Progenitor cell of endocrine pancreas (in vitro differentiated cells): Measurements from ENCODE around the gene PARD3. TPM values are rescaled to one million over a fixed set of nuclear protein-coding genes. Genes with fewer than 3 reads are reported as not detected.
A peak's percentile ranks its signal among the peaks of the same experiment; 100 is the strongest.

ENCODE experiments used
- DNase-seq: peaks from one replicate; pipeline ENCODE4 v3.0.0; 2021; ENCODE audit warnings: low spot score; ENCODE audit not compliant: unreplicated experiment
- H3K27ac Mint-ChIP-seq: 2 replicates; pipeline ENCODE4 v1.8.0; 2021; ENCODE audit warnings: mild to moderate bottlenecking, moderate library complexity, mixed read lengths
- H3K27me3 Mint-ChIP-seq: 2 replicates; pipeline ENCODE4 v1.8.0; 2021; ENCODE audit warnings: mixed read lengths
- H3K36me3 Mint-ChIP-seq: 2 replicates; pipeline ENCODE4 v1.8.0; 2022; ENCODE audit warnings: mixed read lengths; ENCODE audit not compliant: insufficient read depth
- H3K4me1 Mint-ChIP-seq: 2 replicates; pipeline ENCODE4 v1.8.0; 2021; ENCODE audit warnings: low read depth, mixed read lengths
- H3K4me3 Mint-ChIP-seq: 2 replicates; pipeline ENCODE4 v1.8.0; 2021; ENCODE audit warnings: low read depth, mild to moderate bottlenecking, moderate library complexity, mixed read lengths
- H3K9me3 Mint-ChIP-seq: 2 replicates; pipeline ENCODE4 v1.8.0; 2021; ENCODE audit warnings: low read depth, mixed read lengths
- CTCF ChIP-seq: fragments of 200-600 bp; sonication (generic); IDR thresholded peaks from one replicate; pipeline ENCODE4 v1.5.0; 2021; ENCODE audit warnings: antibody characterized with exemption, mild to moderate bottlenecking; ENCODE audit not compliant: unreplicated experiment
- total RNA-seq: library from RNA; stranded (reverse); gene quantifications from 2 replicates; pipeline ENCODE4 v1.2.1, GENCODE V29; 2021

Gene PARD3
- total RNA-seq, 1 donor from 2014 or later, result 85.3 TPM

- H3K27ac Mint-ChIP-seq, result no peak overlapping the region
- DNase-seq, result no peak
- TF ChIP-seq CTCF, result no peak
- H3K4me3 Mint-ChIP-seq, result no peak overlapping the region
- peaks cover 31% of the 10 kb centered on the region for H3K4me1 Mint-ChIP-seq
- no peaks in the 10 kb centered on the region for H3K27me3 Mint-ChIP-seq
- peaks cover 10% of the 10 kb centered on the region for H3K36me3 Mint-ChIP-seq
- H3K9me3 Mint-ChIP-seq, result peaks cover 6% of the 10 kb centered on the region
Measured at GRCh38 chr10:34223658-34224057, 591.4 kb downstream of the PARD3 start.

GRCh38 chr10:34222359-34222758 lies 592.7 kb downstream of the PARD3 start:
- Mint-ChIP-seq H3K27ac (peak overlapping the region; percentile 23), H3K4me3 (no peak overlapping the region), H3K27me3 (no peaks in the 10 kb centered on the region), H3K9me3 (peaks cover 6% of the 10 kb centered on the region), H3K4me1 (peaks cover 39% of the 10 kb centered on the region), H3K36me3 (peaks cover 10% of the 10 kb centered on the region)
- TF ChIP-seq CTCF, result no peak
- no peak for DNase-seq

- TF ChIP-seq CTCF, result no peak
- Mint-ChIP-seq H3K9me3 (no peaks in the 10 kb centered on the region), H3K27ac (peak overlapping the region; percentile 13), H3K4me3 (no peak overlapping the region), H3K27me3 (no peaks in the 10 kb centered on the region), H3K4me1 (peaks cover 55% of the 10 kb centered on the region), H3K36me3 (peaks cover under 1% of the 10 kb centered on the region)
- DNase-seq, result no peak
Measured at GRCh38 chr10:34219753-34220548, 595.1 kb downstream of the PARD3 start.

GRCh38 chr10:34217524-34217923 lies 597.6 kb downstream of the PARD3 start:
- H3K4me1 Mint-ChIP-seq, result peaks cover 57% of the 10 kb centered on the region
- H3K9me3 Mint-ChIP-seq, result no peaks in the 10 kb centered on the region
- peaks cover 2% of the 10 kb centered on the region for H3K36me3 Mint-ChIP-seq
- DNase-seq, result no peak
- no peak for TF ChIP-seq CTCF
- no peak overlapping the region for H3K27ac Mint-ChIP-seq
- H3K27me3 Mint-ChIP-seq, result no peaks in the 10 kb centered on the region
- H3K4me3 Mint-ChIP-seq, result no peak overlapping the region

- Mint-ChIP-seq H3K4me1 (peaks cover 62% of the 10 kb centered on the region), H3K4me3 (no peak overlapping the region), H3K27ac (no peak overlapping the region), H3K9me3 (no peaks in the 10 kb centered on the region), H3K36me3 (peaks cover 7% of the 10 kb centered on the region), H3K27me3 (peaks cover 2% of the 10 kb centered on the region)
- no peak for DNase-seq
- TF ChIP-seq CTCF, result no peak
Measured at GRCh38 chr10:34216348-34216945, 598.6 kb downstream of the PARD3 start.
